GM23338 (cell line): Measurements from ENCODE around the gene CAMKK2. TPM values are rescaled to one million over a fixed set of nuclear protein-coding genes. Genes with fewer than 3 reads are reported as not detected.

Experiments
- ATAC-seq: fragments of 200-7000 bp; cut with Tn5 transposase; 3 replicates; pipeline ENCODE4 v1.9.1; 2020
- DNase-seq: peaks from one replicate; pipeline ENCODE4 v3.0.0-alpha.2; 2015; ENCODE audit warnings: low spot score
- H2AFZ ChIP-seq: fragments of 200-600 bp; sonication (generic); 2 replicates; pipeline ENCODE4 v1.8.0; 2016; ENCODE audit warnings: antibody characterized with exemption, mild to moderate bottlenecking, moderate library complexity
- H3F3A ChIP-seq: fragments of 200-600 bp; sonication (generic); replicated peaks from 2 replicates; pipeline ENCODE4 v1.8.0; 2017; ENCODE audit warnings: antibody characterized with exemption, mixed run types, low read depth
- H3K27ac ChIP-seq: fragments of 200-600 bp; sonication (generic); 2 replicates; pipeline ENCODE4 v1.6.1; 2016; ENCODE audit warnings: low read depth
- H3K27me3 ChIP-seq: fragments of 200-600 bp; sonication (generic); 2 replicates; pipeline ENCODE4 v1.8.0; 2016; ENCODE audit warnings: mild to moderate bottlenecking, mixed run types, moderate library complexity; ENCODE audit not compliant: insufficient read depth
- H3K36me3 ChIP-seq: fragments of 200-600 bp; sonication (generic); 2 replicates; pipeline ENCODE4 v1.8.0; 2016; ENCODE audit warnings: mild to moderate bottlenecking; ENCODE audit not compliant: insufficient read depth
- H3K4me1 ChIP-seq: fragments of 200-600 bp; sonication (generic); 2 replicates; pipeline ENCODE4 v1.8.0; 2016; ENCODE audit warnings: mild to moderate bottlenecking, moderate library complexity; ENCODE audit not compliant: insufficient read depth
- H3K4me2 ChIP-seq: fragments of 200-600 bp; sonication (generic); 2 replicates; pipeline ENCODE4 v1.7.1; 2017; ENCODE audit warnings: mixed run types
- H3K4me3 ChIP-seq: fragments of 200-600 bp; sonication (generic); 2 replicates; pipeline ENCODE4 v1.6.1; 2016; ENCODE audit warnings: mixed run types
- H3K79me2 ChIP-seq: fragments of 200-600 bp; sonication (generic); replicated peaks from 2 replicates; pipeline ENCODE4 v1.8.0; 2017; ENCODE audit warnings: mild to moderate bottlenecking; ENCODE audit not compliant: insufficient read depth
- H3K9me2 ChIP-seq: fragments of 200-600 bp; sonication (generic); 2 replicates; pipeline ENCODE4 v1.8.0; 2017; ENCODE audit not compliant: insufficient read depth
- H4K20me1 ChIP-seq: fragments of 200-600 bp; sonication (generic); replicated peaks from 2 replicates; pipeline ENCODE4 v1.8.0; 2017; ENCODE audit warnings: mild to moderate bottlenecking; ENCODE audit not compliant: insufficient read depth
- H3K27ac Mint-ChIP-seq: 2 replicates; pipeline ENCODE4 v1.8.0; 2020; ENCODE audit warnings: inconsistent platforms, mild to moderate bottlenecking, moderate library complexity, mixed read lengths
- H3K27me3 Mint-ChIP-seq: 3 replicates; pipeline ENCODE4 v1.8.0; 2022; ENCODE audit warnings: low read depth, mild to moderate bottlenecking, moderate library complexity, mixed read lengths, inconsistent platforms; ENCODE audit not compliant: insufficient read depth, poor library complexity
- H3K36me3 Mint-ChIP-seq: 3 replicates; pipeline ENCODE4 v1.8.0; 2021; ENCODE audit warnings: low read depth, mild to moderate bottlenecking, inconsistent platforms, moderate library complexity, mixed read lengths
- H3K4me1 Mint-ChIP-seq: 3 replicates; pipeline ENCODE4 v1.8.0; 2020; ENCODE audit warnings: mild to moderate bottlenecking, inconsistent platforms, mixed read lengths
- H3K4me3 Mint-ChIP-seq: 3 replicates; pipeline ENCODE4 v1.8.0; 2021; ENCODE audit warnings: moderate library complexity, mild to moderate bottlenecking, inconsistent platforms, mixed read lengths
- H3K9me3 Mint-ChIP-seq: 3 replicates; pipeline ENCODE4 v1.8.0; 2020; ENCODE audit warnings: moderate library complexity, mild to moderate bottlenecking, inconsistent platforms, mixed read lengths
- CREB1 ChIP-seq: fragments of 250-450 bp; sonication (Bioruptor Pico); IDR thresholded peaks from 2 replicates; pipeline ENCODE4 v1.5.0; 2020; ENCODE audit warnings: low read depth, mild to moderate bottlenecking, moderate library complexity
- CTCF ChIP-seq, 2 experiments: fragments of 200-600 bp in 1 of 2; sonication (generic) in 1 of 2; conservative IDR thresholded peaks; 2 replicates each; pipeline versions ENCODE4 v1.5.1 to v1.6.1; 2016 to 2017; ENCODE audit warnings: antibody characterized with exemption in 2 of 2, low read depth in 2 of 2, mild to moderate bottlenecking in 2 of 2, moderate library complexity in 1 of 2
- EZH2 ChIP-seq: fragments of 200-600 bp; sonication (generic); IDR thresholded peaks from one replicate; pipeline ENCODE4 v1.8.0; 2017; ENCODE audit warnings: antibody characterized with exemption, mild to moderate bottlenecking, low read depth; ENCODE audit not compliant: unreplicated experiment
- EZH2phosphoT487 ChIP-seq: fragments of 200-600 bp; sonication (generic); IDR thresholded peaks from one replicate; pipeline ENCODE4 v1.8.1; 2018; ENCODE audit warnings: antibody characterized with exemption; ENCODE audit not compliant: unreplicated experiment
- JUNB ChIP-seq: IDR thresholded peaks from one replicate; pipeline ENCODE4 v1.6.1; 2016; ENCODE audit warnings: antibody characterized with exemption; ENCODE audit not compliant: unreplicated experiment
- NANOG ChIP-seq: IDR thresholded peaks from 2 replicates; pipeline ENCODE4 v1.6.1; 2016; ENCODE audit warnings: antibody characterized with exemption, borderline replicate concordance
- POLR2AphosphoS5 ChIP-seq: IDR thresholded peaks from 2 replicates; pipeline ENCODE4 v1.6.1; 2016; ENCODE audit warnings: antibody characterized with exemption, low read depth
- REST ChIP-seq: IDR thresholded peaks from one replicate; pipeline ENCODE4 v1.6.1; 2018; ENCODE audit warnings: antibody characterized with exemption; ENCODE audit not compliant: unreplicated experiment
- STAT1 ChIP-seq: IDR thresholded peaks from one replicate; pipeline ENCODE4 v1.6.1; 2016; ENCODE audit warnings: antibody characterized with exemption; ENCODE audit not compliant: unreplicated experiment
- ZNF114 ChIP-seq: fragments of 250-450 bp; sonication (Bioruptor Pico); IDR thresholded peaks from 2 replicates; pipeline ENCODE4 v1.5.0; 2020; ENCODE audit warnings: mild to moderate bottlenecking, moderate library complexity
- ZNF331 ChIP-seq: fragments of 250-450 bp; sonication (Bioruptor Pico); IDR thresholded peaks from 2 replicates; pipeline ENCODE4 v1.5.0; 2020; ENCODE audit warnings: low read depth, mild to moderate bottlenecking, moderate library complexity
- polyA plus RNA-seq: library from polyadenylated mRNA; unstranded; fragments of >200 nt; fragmentation: Nextera tagmentation; extraction: Ambion mirVana; gene quantifications from 2 replicates; pipeline ENCODE4 v1.2.1, GENCODE V29; 2016
- total RNA-seq: library from RNA; depleted of rRNA; stranded (reverse); fragments of >200 nt; shearing (Covaris generic); gene quantifications from 2 replicates; pipeline ENCODE4 v1.2.3, GENCODE V29; 2014
- TF ChIP-seq, protein P1 (sequence below): fragments of 250-450 bp; sonication (Bioruptor Pico); IDR thresholded peaks from 2 replicates; pipeline ENCODE4 v1.5.0; 2020; ENCODE audit warnings: mild to moderate bottlenecking, moderate library complexity
- TF ChIP-seq, protein P2 (sequence below): IDR thresholded peaks from 2 replicates; pipeline ENCODE4 v1.6.1; 2016; ENCODE audit warnings: antibody characterized with exemption

CAMKK2 gene
- total and polyA plus RNA-seq, 2 experiments from 2014 or later, result 10.3 to 26.4 TPM

- no peak for TF ChIP-seq NANOG
- TF ChIP-seq POLR2AphosphoS5, result no peak
- TF ChIP-seq, protein P1, sequence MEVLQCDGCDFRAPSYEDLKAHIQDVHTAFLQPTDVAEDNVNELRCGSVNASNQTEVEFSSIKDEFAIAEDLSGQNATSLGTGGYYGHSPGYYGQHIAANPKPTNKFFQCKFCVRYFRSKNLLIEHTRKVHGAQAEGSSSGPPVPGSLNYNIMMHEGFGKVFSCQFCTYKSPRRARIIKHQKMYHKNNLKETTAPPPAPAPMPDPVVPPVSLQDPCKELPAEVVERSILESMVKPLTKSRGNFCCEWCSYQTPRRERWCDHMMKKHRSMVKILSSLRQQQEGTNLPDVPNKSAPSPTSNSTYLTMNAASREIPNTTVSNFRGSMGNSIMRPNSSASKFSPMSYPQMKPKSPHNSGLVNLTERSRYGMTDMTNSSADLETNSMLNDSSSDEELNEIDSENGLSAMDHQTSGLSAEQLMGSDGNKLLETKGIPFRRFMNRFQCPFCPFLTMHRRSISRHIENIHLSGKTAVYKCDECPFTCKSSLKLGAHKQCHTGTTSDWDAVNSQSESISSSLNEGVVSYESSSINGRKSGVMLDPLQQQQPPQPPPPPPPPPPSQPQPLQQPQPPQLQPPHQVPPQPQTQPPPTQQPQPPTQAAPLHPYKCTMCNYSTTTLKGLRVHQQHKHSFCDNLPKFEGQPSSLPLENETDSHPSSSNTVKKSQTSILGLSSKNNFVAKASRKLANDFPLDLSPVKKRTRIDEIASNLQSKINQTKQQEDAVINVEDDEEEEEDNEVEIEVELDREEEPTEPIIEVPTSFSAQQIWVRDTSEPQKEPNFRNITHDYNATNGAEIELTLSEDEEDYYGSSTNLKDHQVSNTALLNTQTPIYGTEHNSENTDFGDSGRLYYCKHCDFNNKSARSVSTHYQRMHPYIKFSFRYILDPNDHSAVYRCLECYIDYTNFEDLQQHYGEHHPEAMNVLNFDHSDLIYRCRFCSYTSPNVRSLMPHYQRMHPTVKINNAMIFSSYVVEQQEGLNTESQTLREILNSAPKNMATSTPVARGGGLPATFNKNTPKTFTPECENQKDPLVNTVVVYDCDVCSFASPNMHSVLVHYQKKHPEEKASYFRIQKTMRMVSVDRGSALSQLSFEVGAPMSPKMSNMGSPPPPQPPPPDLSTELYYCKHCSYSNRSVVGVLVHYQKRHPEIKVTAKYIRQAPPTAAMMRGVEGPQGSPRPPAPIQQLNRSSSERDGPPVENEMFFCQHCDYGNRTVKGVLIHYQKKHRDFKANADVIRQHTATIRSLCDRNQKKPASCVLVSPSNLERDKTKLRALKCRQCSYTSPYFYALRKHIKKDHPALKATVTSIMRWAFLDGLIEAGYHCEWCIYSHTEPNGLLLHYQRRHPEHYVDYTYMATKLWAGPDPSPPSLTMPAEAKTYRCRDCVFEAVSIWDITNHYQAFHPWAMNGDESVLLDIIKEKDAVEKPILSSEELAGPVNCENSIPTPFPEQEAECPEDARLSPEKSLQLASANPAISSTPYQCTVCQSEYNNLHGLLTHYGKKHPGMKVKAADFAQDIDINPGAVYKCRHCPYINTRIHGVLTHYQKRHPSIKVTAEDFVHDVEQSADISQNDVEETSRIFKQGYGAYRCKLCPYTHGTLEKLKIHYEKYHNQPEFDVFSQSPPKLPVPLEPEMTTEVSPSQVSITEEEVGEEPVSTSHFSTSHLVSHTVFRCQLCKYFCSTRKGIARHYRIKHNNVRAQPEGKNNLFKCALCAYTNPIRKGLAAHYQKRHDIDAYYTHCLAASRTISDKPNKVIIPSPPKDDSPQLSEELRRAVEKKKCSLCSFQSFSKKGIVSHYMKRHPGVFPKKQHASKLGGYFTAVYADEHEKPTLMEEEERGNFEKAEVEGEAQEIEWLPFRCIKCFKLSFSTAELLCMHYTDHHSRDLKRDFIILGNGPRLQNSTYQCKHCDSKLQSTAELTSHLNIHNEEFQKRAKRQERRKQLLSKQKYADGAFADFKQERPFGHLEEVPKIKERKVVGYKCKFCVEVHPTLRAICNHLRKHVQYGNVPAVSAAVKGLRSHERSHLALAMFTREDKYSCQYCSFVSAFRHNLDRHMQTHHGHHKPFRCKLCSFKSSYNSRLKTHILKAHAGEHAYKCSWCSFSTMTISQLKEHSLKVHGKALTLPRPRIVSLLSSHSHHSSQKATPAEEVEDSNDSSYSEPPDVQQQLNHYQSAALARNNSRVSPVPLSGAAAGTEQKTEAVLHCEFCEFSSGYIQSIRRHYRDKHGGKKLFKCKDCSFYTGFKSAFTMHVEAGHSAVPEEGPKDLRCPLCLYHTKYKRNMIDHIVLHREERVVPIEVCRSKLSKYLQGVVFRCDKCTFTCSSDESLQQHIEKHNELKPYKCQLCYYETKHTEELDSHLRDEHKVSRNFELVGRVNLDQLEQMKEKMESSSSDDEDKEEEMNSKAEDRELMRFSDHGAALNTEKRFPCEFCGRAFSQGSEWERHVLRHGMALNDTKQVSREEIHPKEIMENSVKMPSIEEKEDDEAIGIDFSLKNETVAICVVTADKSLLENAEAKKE (CRISPR knock-in tag), result no peak
- no peak for TF ChIP-seq REST
- no peak for TF ChIP-seq ZNF114 (CRISPR knock-in tag)
- no peak for TF ChIP-seq ZNF331 (CRISPR knock-in tag)
- TF ChIP-seq STAT1, result no peak
- TF ChIP-seq, protein P2, sequence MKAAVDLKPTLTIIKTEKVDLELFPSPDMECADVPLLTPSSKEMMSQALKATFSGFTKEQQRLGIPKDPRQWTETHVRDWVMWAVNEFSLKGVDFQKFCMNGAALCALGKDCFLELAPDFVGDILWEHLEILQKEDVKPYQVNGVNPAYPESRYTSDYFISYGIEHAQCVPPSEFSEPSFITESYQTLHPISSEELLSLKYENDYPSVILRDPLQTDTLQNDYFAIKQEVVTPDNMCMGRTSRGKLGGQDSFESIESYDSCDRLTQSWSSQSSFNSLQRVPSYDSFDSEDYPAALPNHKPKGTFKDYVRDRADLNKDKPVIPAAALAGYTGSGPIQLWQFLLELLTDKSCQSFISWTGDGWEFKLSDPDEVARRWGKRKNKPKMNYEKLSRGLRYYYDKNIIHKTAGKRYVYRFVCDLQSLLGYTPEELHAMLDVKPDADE, result no peak
- TF ChIP-seq JUNB, result no peak
- TF ChIP-seq CREB1, result no peak
- TF ChIP-seq CTCF (conservative IDR thresholded peaks at IDR 0.05; ENCODE audit: low read depth in 2 of 2), result no peak
- TF ChIP-seq EZH2, result no peak
- TF ChIP-seq EZH2phosphoT487, result no peak
- no peak for DNase-seq
- no peak overlapping the region for H3K27ac Mint-ChIP-seq
Measured at GRCh38 chr12:121203482-121203881, 93.0 kb downstream of the CAMKK2 start.

More at GRCh38 chr12:121203482-121203881, 93.0 kb downstream of the CAMKK2 start:
- Histone ChIP-seq H3K27me3 (peaks cover 6% of the 10 kb centered on the region; the same call in 1 of the 2 replicates), H3K9me2 (no peaks in the 10 kb centered on the region), H3K4me2 (no peak overlapping the region), H3K4me1 (no peaks in the 10 kb centered on the region), H4K20me1 (no peaks in the 10 kb centered on the region; the same call in 1 of the 2 replicates), H3K36me3 (no peaks in the 10 kb centered on the region), H3K27ac (no peak overlapping the region), H3K79me2 (no peaks in the 10 kb centered on the region), H2AFZ (no peak overlapping the region; the same call in 1 of the 2 replicates), H3F3A (no peaks in the 10 kb centered on the region), H3K4me3 (no peak overlapping the region)
- ATAC-seq, result no peak
- Mint-ChIP-seq H3K9me3 (no peaks in the 10 kb centered on the region), H3K36me3 (no peaks in the 10 kb centered on the region), H3K27me3 (no peaks in the 10 kb centered on the region), H3K4me3 (no peak overlapping the region), H3K4me1 (no peaks in the 10 kb centered on the region)
